Naive B cell (primary cell): ENCODE results near the gene FAAP20. TPM values are rescaled to one million over a fixed set of nuclear protein-coding genes. Genes with fewer than 3 reads are reported as not detected.

Experiments used
- ATAC-seq, 2 donors: fragments of 150-1000 bp; cut with Tn5 transposase; 2 replicates each; pipeline ENCODE4 v1.10.0; 2021; ENCODE audit warnings: low read depth in 2 of 2, mild to moderate bottlenecking in 2 of 2, moderate library complexity in 2 of 2
- DNase-seq: peaks from one replicate; pipeline ENCODE4 v3.0.0; 2022
- H3K27ac Mint-ChIP-seq, 6 donors: one replicate each; pipeline ENCODE4 v1.8.0; 2020 to 2022; ENCODE audit warnings: mild to moderate bottlenecking in 6 of 6, mixed read lengths in 6 of 6, moderate library complexity in 5 of 6, inconsistent platforms in 2 of 6
- H3K27me3 Mint-ChIP-seq, 3 donors: one replicate each; pipeline ENCODE4 v1.8.0; 2021 to 2022; ENCODE audit warnings: mixed read lengths in 3 of 3, mild to moderate bottlenecking in 1 of 3
- H3K36me3 Mint-ChIP-seq, 2 donors: one replicate each; pipeline ENCODE4 v1.8.0; 2020 to 2022; ENCODE audit warnings: mixed read lengths in 2 of 2, inconsistent platforms in 1 of 2, mild to moderate bottlenecking in 1 of 2
- H3K4me1 Mint-ChIP-seq, 3 donors: one replicate each; pipeline ENCODE4 v1.8.0; 2020 to 2022; ENCODE audit warnings: mixed read lengths in 3 of 3, inconsistent platforms in 1 of 3, mild to moderate bottlenecking in 1 of 3, moderate library complexity in 1 of 3
- H3K4me3 Mint-ChIP-seq, 8 donors: one replicate each; pipeline ENCODE4 v1.8.0; 2020 to 2022; ENCODE audit warnings: mild to moderate bottlenecking in 8 of 8, mixed read lengths in 8 of 8, moderate library complexity in 8 of 8, inconsistent platforms in 2 of 8
- H3K9me3 Mint-ChIP-seq, 7 donors: one replicate each; pipeline ENCODE4 v1.8.0; 2020 to 2022; ENCODE audit warnings: mixed read lengths in 7 of 7, mild to moderate bottlenecking in 5 of 7, inconsistent platforms in 2 of 7, moderate library complexity in 1 of 7
- polyA plus RNA-seq, 6 donors: library from polyadenylated mRNA; unstranded; fragments of 300-500 nt; fragmentation: Illumina TruSeq; gene quantifications; one replicate each; pipeline ENCODE4 v1.2.3, GENCODE V29; 2021; ENCODE audit warnings: low read depth in 6 of 6

Gene FAAP20
- polyA plus RNA-seq, 6 donors from 2014 or later: 67.1 to 90.7 (median 77.7) TPM

- peaks cover 3 to 16% (median 15%) of the 10 kb centered on the region in 3 donors for H3K4me1 Mint-ChIP-seq
- ATAC-seq (no peak), DNase-seq (no peak)
- H3K36me3 Mint-ChIP-seq: no peaks in the 10 kb centered on the region
- peak overlapping the region in 2 of 6 donors; percentile 20 to 33 for H3K27ac Mint-ChIP-seq
- H3K9me3 Mint-ChIP-seq: no peaks in the 10 kb centered on the region
- peak overlapping the region in 6 of 8 donors; percentile 25 to 91 (median 68) for H3K4me3 Mint-ChIP-seq
- no peaks in the 10 kb centered on the region for H3K27me3 Mint-ChIP-seq
Measured at GRCh38 chr1:2192031-2192995, 2.3 kb downstream of the FAAP20 start.

DNA sequence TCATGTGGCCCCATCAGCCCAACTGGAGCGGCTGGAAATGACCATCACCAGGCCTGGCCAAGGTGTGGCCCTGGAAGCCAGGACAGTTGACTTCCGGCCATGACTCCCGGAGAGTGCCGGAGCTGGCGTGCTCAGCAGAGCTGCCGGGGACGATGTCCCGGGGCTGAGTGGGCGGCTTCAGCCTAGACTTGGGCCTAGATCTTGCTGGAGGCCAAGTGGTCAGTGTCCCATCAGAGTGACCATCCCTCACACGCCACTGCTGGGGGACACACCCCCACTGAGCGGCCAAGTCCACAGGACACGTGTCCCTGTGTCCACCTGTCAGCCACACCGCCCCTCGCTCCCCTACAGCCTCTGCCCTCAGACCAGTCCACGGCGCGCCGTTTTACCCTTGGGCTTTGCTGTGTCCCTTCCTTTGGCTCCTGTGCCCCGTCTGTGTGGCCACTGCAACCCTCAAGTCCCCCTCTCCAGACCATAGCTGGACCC is 4.0 kb downstream of the FAAP20 start:
- no peaks in the 10 kb centered on the region for H3K27me3 Mint-ChIP-seq
- H3K36me3 Mint-ChIP-seq: no peaks in the 10 kb centered on the region
- no peak for DNase-seq
- no peak for ATAC-seq
- no peaks in the 10 kb centered on the region for H3K9me3 Mint-ChIP-seq
- peak overlapping the region in 2 of 6 donors; percentile 45 to 88 for H3K27ac Mint-ChIP-seq
- H3K4me1 Mint-ChIP-seq: peaks cover 3 to 16% (median 16%) of the 10 kb centered on the region in 3 donors
- peak overlapping the region in 7 of 8 donors; percentile 9 to 78 (median 43) for H3K4me3 Mint-ChIP-seq

DNA sequence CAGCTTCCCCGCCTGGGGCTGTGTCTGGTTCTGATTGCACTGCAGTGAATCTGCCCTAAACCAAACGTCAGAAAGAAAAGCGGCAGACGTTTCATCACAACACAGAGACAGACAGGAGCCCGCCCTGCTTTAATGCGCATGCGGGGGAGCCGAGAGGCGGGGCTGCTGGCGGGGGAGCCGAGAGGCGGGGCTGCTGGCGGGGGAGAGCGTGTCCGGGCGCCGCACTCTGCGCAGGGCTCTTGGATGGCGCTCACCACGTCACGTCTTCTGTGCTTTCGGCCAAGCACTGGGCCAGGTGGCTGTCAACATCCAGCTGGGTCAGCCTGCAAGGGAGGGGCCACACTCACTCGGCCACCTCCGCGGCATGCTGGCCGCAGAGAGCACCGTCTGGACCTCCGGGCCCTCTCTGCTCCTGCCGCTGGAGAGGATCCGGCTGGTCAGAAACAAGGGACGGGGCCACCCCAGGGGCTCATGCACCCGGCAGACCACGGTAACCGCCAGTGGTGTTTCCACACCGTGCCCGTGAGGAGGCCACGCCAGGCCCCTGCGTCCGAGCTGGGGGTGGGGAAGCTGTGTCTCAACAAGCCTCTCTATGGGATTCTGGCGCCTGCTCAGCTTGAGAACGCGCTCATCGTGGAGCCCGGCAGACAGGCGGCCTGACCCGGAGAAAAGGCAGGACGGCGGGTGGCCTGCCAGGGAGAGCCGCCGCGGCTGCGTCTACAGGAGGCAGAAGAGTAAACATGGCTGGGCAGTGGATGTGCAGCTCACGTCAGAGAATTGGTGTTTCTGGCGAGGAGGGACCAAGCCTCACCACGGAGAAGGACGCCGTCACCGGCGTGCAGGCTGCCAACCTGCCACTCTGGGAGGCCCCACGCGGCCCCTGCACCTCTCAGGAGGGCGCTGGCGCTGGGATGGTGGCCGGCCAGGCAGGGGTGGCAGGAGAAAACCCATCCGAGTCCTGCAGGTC is 4.8 kb downstream of the FAAP20 start:
- ATAC-seq (peak; percentile 82 to 93), DNase-seq (peak; percentile 90)
- H3K4me1 Mint-ChIP-seq: peaks cover 3 to 16% (median 15%) of the 10 kb centered on the region in 3 donors
- no peaks in the 10 kb centered on the region for H3K27me3 Mint-ChIP-seq
- H3K27ac Mint-ChIP-seq: peak overlapping the region in 5 of 6 donors; percentile 82 to 97 (median 96)
- H3K4me3 Mint-ChIP-seq: peak overlapping the region; percentile 68 to 88 (median 80)
- no peaks in the 10 kb centered on the region for H3K9me3 Mint-ChIP-seq
- H3K36me3 Mint-ChIP-seq: no peaks in the 10 kb centered on the region

DNA sequence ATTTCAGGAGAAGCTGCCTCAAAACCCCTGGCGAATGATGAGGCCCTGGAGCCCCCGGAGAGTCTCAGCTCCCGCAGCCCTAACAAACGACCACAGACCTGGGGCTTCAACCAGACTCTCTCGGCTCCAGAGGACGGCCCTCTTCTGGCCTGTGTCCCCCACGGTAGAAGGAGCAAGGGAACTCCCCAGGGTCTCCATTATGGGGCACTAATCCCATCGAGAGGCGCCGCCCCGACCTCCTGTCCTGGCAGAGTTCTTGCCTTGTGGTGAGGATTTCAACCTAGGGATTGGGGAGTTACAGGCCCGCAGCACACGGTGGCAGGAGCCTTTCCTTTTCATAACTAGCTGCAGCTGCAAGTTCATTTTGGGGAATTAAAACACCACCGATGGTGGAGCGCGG is 6.2 kb downstream of the FAAP20 start:
- ATAC-seq (no peak), DNase-seq (no peak)
- peak overlapping the region in 2 of 6 donors; percentile 11 to 49 for H3K27ac Mint-ChIP-seq
- peak overlapping the region in 2 of 8 donors; percentile 51 to 56 for H3K4me3 Mint-ChIP-seq
- H3K36me3 Mint-ChIP-seq: no peaks in the 10 kb centered on the region
- H3K9me3 Mint-ChIP-seq: no peaks in the 10 kb centered on the region
- peaks cover 4 to 14% (median 13%) of the 10 kb centered on the region in 3 donors for H3K4me1 Mint-ChIP-seq
- no peaks in the 10 kb centered on the region for H3K27me3 Mint-ChIP-seq

DNA sequence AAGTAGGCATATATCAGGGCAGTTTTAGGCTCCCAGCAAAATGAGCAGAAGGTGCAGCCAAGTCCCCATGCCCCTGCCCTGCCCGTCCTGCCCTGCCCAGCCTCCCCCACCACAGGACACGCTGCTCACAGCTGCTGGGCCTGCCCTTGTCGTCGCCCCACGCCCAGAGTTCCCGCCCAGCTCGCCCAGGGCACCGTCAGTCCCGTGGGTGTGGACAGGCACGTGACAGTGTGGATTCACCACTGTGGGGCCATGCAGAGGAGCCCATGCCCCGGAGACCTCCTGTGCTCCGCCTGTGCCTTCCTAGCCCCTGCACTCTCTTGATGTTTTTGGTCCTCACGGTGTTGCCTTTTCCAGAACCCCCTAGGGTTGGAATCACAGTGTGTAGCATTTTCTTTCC is 7.0 kb downstream of the FAAP20 start:
- no peaks in the 10 kb centered on the region for H3K9me3 Mint-ChIP-seq
- peak overlapping the region in 1 of 8 donors; percentile 29 for H3K4me3 Mint-ChIP-seq
- DNase-seq (no peak), ATAC-seq (no peak)
- peaks cover 9 to 21% (median 10%) of the 10 kb centered on the region in 3 donors for H3K4me1 Mint-ChIP-seq
- H3K27me3 Mint-ChIP-seq: no peaks in the 10 kb centered on the region
- no peaks in the 10 kb centered on the region for H3K36me3 Mint-ChIP-seq
- H3K27ac Mint-ChIP-seq: peak overlapping the region in 1 of 6 donors; percentile 79

DNA sequence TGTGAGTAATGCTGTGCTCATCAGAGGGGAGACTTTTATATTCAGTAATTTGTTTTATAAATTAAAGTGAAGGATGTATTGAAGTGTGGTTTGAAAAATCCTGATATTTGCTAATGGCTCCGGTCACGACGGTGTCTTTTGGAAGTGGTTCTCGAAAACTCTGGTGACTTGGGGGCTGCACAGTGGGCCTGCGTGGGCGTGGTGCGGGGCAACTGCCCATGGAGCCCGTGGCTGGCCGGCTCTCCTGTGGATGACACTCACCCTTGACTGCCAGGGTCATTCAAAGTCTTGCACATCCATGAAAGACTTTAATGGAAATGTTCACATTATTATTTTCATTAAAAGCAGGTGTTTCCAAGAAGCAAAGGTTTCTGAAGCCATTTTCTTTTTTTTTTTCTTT is 7.7 kb downstream of the FAAP20 start:
- Mint-ChIP-seq H3K27ac (peak overlapping the region in 1 of 6 donors; percentile 22), H3K4me1 (peaks cover 10 to 24% (median 11%) of the 10 kb centered on the region in 3 donors), H3K36me3 (no peaks in the 10 kb centered on the region), H3K4me3 (peak overlapping the region in 1 of 8 donors; percentile 16), H3K9me3 (no peaks in the 10 kb centered on the region), H3K27me3 (no peaks in the 10 kb centered on the region)
- DNase-seq (no peak), ATAC-seq (no peak)

GRCh38 chr1:2185880-2186855 is 8.4 kb downstream of the FAAP20 start:
- DNase-seq: no peak
- Mint-ChIP-seq H3K9me3 (no peaks in the 10 kb centered on the region), H3K4me1 (peaks cover 8 to 19% (median 10%) of the 10 kb centered on the region in 3 donors), H3K4me3 (peak overlapping the region in 1 of 8 donors; percentile 16), H3K36me3 (no peaks in the 10 kb centered on the region), H3K27me3 (no peaks in the 10 kb centered on the region), H3K27ac (peak overlapping the region in 2 of 6 donors; percentile 22 to 63)
- no peak for ATAC-seq

- DNase-seq: no peak
- no peak for ATAC-seq
- peaks cover 7 to 12% (median 8%) of the 10 kb centered on the region in 3 donors for H3K4me1 Mint-ChIP-seq
- no peaks in the 10 kb centered on the region for H3K9me3 Mint-ChIP-seq
- no peak overlapping the region for H3K27ac Mint-ChIP-seq
- H3K4me3 Mint-ChIP-seq: no peak overlapping the region
- H3K27me3 Mint-ChIP-seq: no peaks in the 10 kb centered on the region
- H3K36me3 Mint-ChIP-seq: no peaks in the 10 kb centered on the region
Measured at GRCh38 chr1:2184934-2185333, 9.6 kb downstream of the FAAP20 start.

DNA sequence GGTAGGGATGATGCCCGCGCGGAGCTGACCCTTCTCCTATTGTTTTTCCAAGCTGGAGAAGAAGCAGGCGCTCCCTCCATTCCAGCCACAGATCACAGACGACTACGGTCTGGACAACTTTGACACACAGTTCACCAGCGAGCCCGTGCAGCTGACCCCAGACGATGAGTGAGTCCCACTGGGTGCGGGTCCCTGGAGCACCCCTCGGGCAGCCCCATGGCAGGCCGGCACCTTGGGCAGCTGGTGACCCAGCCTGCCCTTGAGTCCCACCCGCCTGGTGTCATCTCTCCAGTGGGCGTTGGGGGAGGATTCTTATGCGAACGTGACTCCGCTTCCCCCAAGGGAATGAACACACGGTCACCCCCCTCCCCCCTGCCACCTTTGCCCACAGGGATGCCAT is 10.0 kb downstream of the FAAP20 start:
- DNase-seq (no peak), ATAC-seq (no peak)
- Mint-ChIP-seq H3K27ac (no peak overlapping the region), H3K36me3 (no peaks in the 10 kb centered on the region), H3K4me3 (no peak overlapping the region), H3K27me3 (no peaks in the 10 kb centered on the region), H3K9me3 (no peaks in the 10 kb centered on the region), H3K4me1 (peaks cover 7 to 12% (median 11%) of the 10 kb centered on the region in 3 donors)

DNA sequence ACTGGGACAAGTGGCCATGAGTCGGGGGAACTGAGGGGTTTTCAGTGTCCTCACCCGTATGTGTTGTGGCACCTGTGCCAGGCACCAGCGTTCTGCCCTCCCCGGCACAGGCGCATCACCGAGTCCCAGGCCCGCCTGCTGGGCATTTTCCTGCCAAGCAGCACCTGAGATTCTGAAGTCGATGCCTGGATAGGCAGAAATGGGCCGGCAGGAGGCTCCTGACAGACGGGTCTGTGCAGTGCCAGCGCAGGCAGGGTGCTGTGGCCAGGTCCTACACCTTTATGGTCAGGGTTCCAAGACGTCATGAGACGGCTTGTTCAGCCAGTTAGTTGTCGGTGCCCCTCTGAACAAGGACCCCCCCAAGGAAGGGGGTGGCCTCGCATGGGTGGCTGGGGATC is 10.6 kb downstream of the FAAP20 start:
- peaks cover 3 to 12% (median 11%) of the 10 kb centered on the region in 3 donors for H3K4me1 Mint-ChIP-seq
- H3K9me3 Mint-ChIP-seq: no peaks in the 10 kb centered on the region
- H3K27ac Mint-ChIP-seq: no peak overlapping the region
- no peaks in the 10 kb centered on the region for H3K27me3 Mint-ChIP-seq
- H3K36me3 Mint-ChIP-seq: no peaks in the 10 kb centered on the region
- no peak for ATAC-seq
- no peak for DNase-seq
- H3K4me3 Mint-ChIP-seq: no peak overlapping the region

DNA sequence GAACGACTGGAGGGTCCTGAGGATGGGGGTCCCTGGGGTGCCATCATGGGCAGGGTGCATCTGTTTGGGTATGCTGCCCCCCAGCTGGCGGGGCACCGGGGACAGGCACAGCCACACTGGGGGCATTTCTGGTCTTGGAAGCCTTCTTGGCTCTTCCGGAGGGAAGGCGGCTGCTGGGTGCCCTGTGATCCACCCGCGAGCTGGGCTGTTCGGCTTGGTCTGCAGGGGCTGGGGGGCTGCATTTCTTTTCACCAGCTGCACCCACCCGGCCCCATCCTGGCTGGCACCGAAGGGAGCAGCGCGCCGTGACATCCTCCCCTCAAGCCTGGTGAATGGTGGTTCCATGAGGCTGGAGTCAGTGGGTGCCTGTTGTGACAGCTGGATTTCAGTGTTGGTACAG is 12.2 kb downstream of the FAAP20 start:
- Mint-ChIP-seq H3K27me3 (no peaks in the 10 kb centered on the region), H3K36me3 (no peaks in the 10 kb centered on the region), H3K27ac (no peak overlapping the region), H3K4me3 (no peak overlapping the region), H3K9me3 (no peaks in the 10 kb centered on the region), H3K4me1 (peaks cover 2 to 15% (median 12%) of the 10 kb centered on the region in 3 donors)
- no peak for ATAC-seq
- no peak for DNase-seq

- DNase-seq (no peak), ATAC-seq (no peak)
- Mint-ChIP-seq H3K9me3 (no peaks in the 10 kb centered on the region), H3K4me3 (no peak overlapping the region), H3K27me3 (no peaks in the 10 kb centered on the region), H3K36me3 (no peaks in the 10 kb centered on the region), H3K4me1 (peaks cover 2 to 15% (median 12%) of the 10 kb centered on the region in 3 donors), H3K27ac (no peak overlapping the region)
Measured at GRCh38 chr1:2181752-2182151, 12.8 kb downstream of the FAAP20 start.
